Natural killer cell (primary cell): ENCODE data around the gene CFAP300. TPM values are rescaled to one million over a fixed set of nuclear protein-coding genes. Genes with fewer than 3 reads are reported as not detected.

Experiments used
- ATAC-seq, 3 donors: fragments of 150-1000 bp in 2 of 3; fragments of 200-7000 bp in 1 of 3; cut with Tn5 transposase; 1 replicate in 1 of 3; 2 replicates in 2 of 3; pipeline ENCODE4 v1.10.0; 2021; ENCODE audit warnings: mild to moderate bottlenecking in 2 of 3, moderate library complexity in 2 of 3
- DNase-seq, 2 donors: peaks; one replicate each; pipeline versions ENCODE4 v3.0.0 to v3.0.0-alpha.2; 2013 to 2021; ENCODE audit warnings: mixed read lengths in 1 of 2
- H3K27ac ChIP-seq: one replicate; pipeline ENCODE4 v1.5.1; 2013; ENCODE audit warnings: mild to moderate bottlenecking, low read length
- H3K27me3 ChIP-seq: one replicate; pipeline ENCODE4 v1.6.1; 2013; ENCODE audit warnings: low read length; ENCODE audit not compliant: control insufficient read depth, insufficient read depth
- H3K36me3 ChIP-seq: one replicate; pipeline ENCODE4 v1.6.1; 2013; ENCODE audit warnings: low read length; ENCODE audit not compliant: control insufficient read depth, insufficient read depth
- H3K4me1 ChIP-seq: one replicate; pipeline ENCODE4 v1.6.1; 2013; ENCODE audit warnings: low read length; ENCODE audit not compliant: control insufficient read depth, insufficient read depth
- H3K4me3 ChIP-seq: one replicate; pipeline ENCODE4 v1.5.1; 2013; ENCODE audit warnings: low read length
- H3K9me3 ChIP-seq: one replicate; pipeline ENCODE4 v1.6.1; 2013; ENCODE audit warnings: low read length; ENCODE audit not compliant: control insufficient read depth, insufficient read depth
- H3K27ac Mint-ChIP-seq, 2 donors: one replicate each; pipeline ENCODE4 v1.8.0; 2022; ENCODE audit warnings: mild to moderate bottlenecking in 2 of 2, mixed read lengths in 2 of 2, moderate library complexity in 1 of 2
- H3K27me3 Mint-ChIP-seq, 2 donors: one replicate each; pipeline ENCODE4 v1.8.0; 2022; ENCODE audit warnings: low read depth in 2 of 2, mixed read lengths in 2 of 2
- H3K36me3 Mint-ChIP-seq: one replicate; pipeline ENCODE4 v1.8.0; 2022; ENCODE audit warnings: mixed read lengths
- H3K4me1 Mint-ChIP-seq, 2 donors: one replicate each; pipeline ENCODE4 v1.8.0; 2022; ENCODE audit warnings: mixed read lengths in 2 of 2
- H3K4me3 Mint-ChIP-seq: one replicate; pipeline ENCODE4 v1.8.0; 2022; ENCODE audit warnings: mild to moderate bottlenecking, moderate library complexity, mixed read lengths
- H3K9me3 Mint-ChIP-seq, 2 donors: one replicate each; pipeline ENCODE4 v1.8.0; 2022; ENCODE audit warnings: mixed read lengths in 2 of 2
- WGBS: methylation state at CpG from one replicate; pipeline ENCODE4 v1.1.7; 2013; ENCODE audit warnings: missing lambda C conversion rate; ENCODE audit not compliant: insufficient coverage; 5-methylcytosine and 5-hydroxymethylcytosine counted together
- intact Hi-C: fragments of 100-400 bp; cut with micrococcal nuclease; formaldehyde crosslinking; loops from one replicate; pipeline ENCODE4 v1.14.2; 2022
- total RNA-seq, 4 donors: library from RNA; stranded (reverse); fragments of 120-200 nt in 1 of 4; gene quantifications; one replicate each; pipeline versions ENCODE4 v1.2.3 to v1.2.4, GENCODE V29; 2013 to 2022
- TF ChIP-seq, protein P1 (sequence below): fragments of 200-600 bp; IDR thresholded peaks from one replicate; pipeline ENCODE4 v1.8.0; 2022; ENCODE audit warnings: antibody characterized with exemption

The CFAP300 gene
- total RNA-seq, 3 donors from 2014 or later (not counting 1 experiment from before 2014, with no cell fraction given), result not detected

DNA sequence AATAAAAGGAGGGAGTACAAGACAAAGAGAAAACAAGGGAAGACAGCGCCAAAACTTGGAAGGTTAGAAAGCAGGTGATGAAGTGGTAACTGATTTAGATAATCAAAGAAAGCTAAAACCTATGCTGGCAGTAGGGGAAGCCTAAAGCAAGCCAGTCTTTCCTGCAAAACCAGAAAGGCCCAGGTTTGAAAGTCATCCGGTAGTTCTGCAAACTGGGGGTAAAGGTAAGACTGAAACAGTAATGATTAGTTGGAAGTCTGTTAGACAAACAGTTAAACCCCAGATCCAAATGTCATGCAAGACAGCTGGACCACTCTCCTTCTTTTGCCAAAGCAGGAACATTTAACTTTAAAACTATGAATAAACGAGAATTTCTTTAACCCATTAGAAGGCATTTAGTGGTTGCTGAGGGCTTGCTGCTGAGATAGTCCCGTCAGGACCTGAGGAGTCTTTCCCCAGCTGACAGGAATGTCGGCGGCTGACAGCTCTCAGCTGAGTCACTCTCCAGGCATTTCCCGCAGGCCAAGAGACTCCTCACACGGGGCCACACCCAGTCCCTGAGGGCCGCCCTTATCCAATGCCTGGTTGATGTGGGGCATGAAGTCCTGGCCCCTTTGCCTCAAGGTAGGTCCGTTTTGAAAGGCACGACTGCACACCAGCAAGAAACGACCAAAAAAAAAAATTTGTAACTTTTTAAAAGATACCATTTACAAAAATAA is 36.3 kb upstream of the CFAP300 start:
- H3K27me3 Mint-ChIP-seq, result peaks cover 27% of the 10 kb centered on the region in 2 donors

DNA sequence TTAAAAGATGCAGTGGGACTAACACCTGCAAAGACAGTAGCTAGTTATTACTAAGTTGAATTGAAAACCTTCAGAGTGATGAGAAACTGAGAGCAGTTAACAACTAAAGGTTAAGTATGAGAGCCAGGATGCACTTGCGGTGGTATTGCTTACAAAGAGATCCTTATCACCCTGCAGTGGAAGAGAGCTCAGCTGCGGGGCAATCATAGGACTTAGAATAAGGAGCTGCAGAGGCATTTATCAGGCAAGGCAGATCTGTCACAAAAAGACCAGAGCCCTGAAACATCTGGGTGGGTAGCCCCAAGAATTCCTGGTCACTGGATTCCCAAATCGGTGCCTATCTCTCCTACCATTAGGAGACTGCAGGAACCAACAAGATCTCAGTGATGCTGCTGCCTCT is 34.3 kb upstream of the CFAP300 start:
- ATAC-seq (no peak), DNase-seq (no peak)
- Histone ChIP-seq H3K27ac (no peak overlapping the region), H3K36me3 (no peaks in the 10 kb centered on the region), H3K9me3 (no peaks in the 10 kb centered on the region), H3K4me1 (no peaks in the 10 kb centered on the region), H3K4me3 (no peak overlapping the region), H3K27me3 (no peaks in the 10 kb centered on the region)
- H3K4me1 Mint-ChIP-seq, result no peaks in the 10 kb centered on the region
- H3K9me3 Mint-ChIP-seq, result no peaks in the 10 kb centered on the region
- TF ChIP-seq, protein P1, sequence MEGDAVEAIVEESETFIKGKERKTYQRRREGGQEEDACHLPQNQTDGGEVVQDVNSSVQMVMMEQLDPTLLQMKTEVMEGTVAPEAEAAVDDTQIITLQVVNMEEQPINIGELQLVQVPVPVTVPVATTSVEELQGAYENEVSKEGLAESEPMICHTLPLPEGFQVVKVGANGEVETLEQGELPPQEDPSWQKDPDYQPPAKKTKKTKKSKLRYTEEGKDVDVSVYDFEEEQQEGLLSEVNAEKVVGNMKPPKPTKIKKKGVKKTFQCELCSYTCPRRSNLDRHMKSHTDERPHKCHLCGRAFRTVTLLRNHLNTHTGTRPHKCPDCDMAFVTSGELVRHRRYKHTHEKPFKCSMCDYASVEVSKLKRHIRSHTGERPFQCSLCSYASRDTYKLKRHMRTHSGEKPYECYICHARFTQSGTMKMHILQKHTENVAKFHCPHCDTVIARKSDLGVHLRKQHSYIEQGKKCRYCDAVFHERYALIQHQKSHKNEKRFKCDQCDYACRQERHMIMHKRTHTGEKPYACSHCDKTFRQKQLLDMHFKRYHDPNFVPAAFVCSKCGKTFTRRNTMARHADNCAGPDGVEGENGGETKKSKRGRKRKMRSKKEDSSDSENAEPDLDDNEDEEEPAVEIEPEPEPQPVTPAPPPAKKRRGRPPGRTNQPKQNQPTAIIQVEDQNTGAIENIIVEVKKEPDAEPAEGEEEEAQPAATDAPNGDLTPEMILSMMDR, result no peak
- intact Hi-C loops, result no loop called here
- no peak overlapping the region for H3K4me3 Mint-ChIP-seq
- no peaks in the 10 kb centered on the region for H3K36me3 Mint-ChIP-seq
- no peak overlapping the region for H3K27ac Mint-ChIP-seq
- peaks cover 27% of the 10 kb centered on the region in 2 donors for H3K27me3 Mint-ChIP-seq
- 25% methylated on average over 3 of the region's 3 CpGs for WGBS

More for the DNA sequence above, 36.3 kb upstream of the CFAP300 start:
- intact Hi-C loops, result no loop called here
- H3K36me3 Mint-ChIP-seq, result no peaks in the 10 kb centered on the region
- no peaks in the 10 kb centered on the region for H3K4me1 Mint-ChIP-seq
- TF ChIP-seq, protein P1, result no peak
- H3K27ac ChIP-seq, result no peak overlapping the region
- ATAC-seq (no peak), DNase-seq (no peak)
- no peaks in the 10 kb centered on the region for H3K9me3 ChIP-seq
- H3K36me3 ChIP-seq, result no peaks in the 10 kb centered on the region
- no peak overlapping the region for H3K4me3 ChIP-seq
- H3K4me1 ChIP-seq, result no peaks in the 10 kb centered on the region
- H3K9me3 Mint-ChIP-seq, result no peaks in the 10 kb centered on the region
- H3K4me3 Mint-ChIP-seq, result no peak overlapping the region
- no peak overlapping the region for H3K27ac Mint-ChIP-seq
- no peaks in the 10 kb centered on the region for H3K27me3 ChIP-seq
- 42% methylated on average over 12 of the region's 12 CpGs for WGBS

DNA sequence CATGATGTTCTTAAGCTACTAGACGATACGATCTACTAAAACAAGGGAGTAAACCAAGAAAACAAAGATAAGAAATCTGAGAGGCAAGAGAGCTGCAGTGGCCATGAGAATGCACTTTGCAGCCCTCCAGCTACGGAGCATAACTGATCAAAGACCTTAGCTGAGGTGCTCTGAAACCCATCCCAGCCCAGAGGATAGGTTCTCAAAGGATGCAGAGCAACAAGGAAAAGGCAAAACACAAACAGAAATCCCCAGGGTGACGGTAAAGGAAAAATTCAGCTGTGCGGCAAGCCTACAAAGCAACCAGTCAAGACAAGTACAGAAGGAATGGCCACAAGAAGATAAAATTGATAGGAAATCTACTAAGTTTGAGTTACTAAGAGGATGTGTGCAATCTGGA is 32.5 kb upstream of the CFAP300 start:
- intact Hi-C loops, result no loop called here
- H3K9me3 ChIP-seq, result no peaks in the 10 kb centered on the region

More for the DNA sequence above, 32.5 kb upstream of the CFAP300 start:
- no peaks in the 10 kb centered on the region for H3K36me3 Mint-ChIP-seq
- no peak for ATAC-seq
- 90% methylated on average over 5 of the region's 5 CpGs for WGBS
- Histone ChIP-seq H3K27me3 (no peaks in the 10 kb centered on the region), H3K27ac (no peak overlapping the region), H3K36me3 (no peaks in the 10 kb centered on the region), H3K4me1 (no peaks in the 10 kb centered on the region), H3K4me3 (no peak overlapping the region)
- peaks cover 25 to 26% of the 10 kb centered on the region in 2 donors for H3K27me3 Mint-ChIP-seq
- no peak overlapping the region for H3K4me3 Mint-ChIP-seq
- no peaks in the 10 kb centered on the region for H3K4me1 Mint-ChIP-seq
- TF ChIP-seq, protein P1, result no peak
- H3K27ac Mint-ChIP-seq, result no peak overlapping the region
- no peak for DNase-seq
- H3K9me3 Mint-ChIP-seq, result no peaks in the 10 kb centered on the region
